Subcutaneous abdominal adipose tissue (tissue), 5 donors: Measurements from ENCODE around the gene BAIAP3.

Experiments
- H3K27ac ChIP-seq: one replicate; pipeline ENCODE4 v1.7.0; 2013; ENCODE audit warnings: low read depth, mild to moderate bottlenecking, inconsistent platforms, low read length, moderate library complexity
- H3K27me3 ChIP-seq, 5 donors: one replicate each; pipeline ENCODE4 v1.7.0; 2013; ENCODE audit warnings: low read length in 5 of 5, inconsistent platforms in 1 of 5; ENCODE audit not compliant: control insufficient read depth in 5 of 5, insufficient read depth in 4 of 5
- H3K36me3 ChIP-seq, 5 donors: one replicate each; pipeline ENCODE4 v1.7.0; 2013; ENCODE audit warnings: low read length in 5 of 5; ENCODE audit not compliant: control insufficient read depth in 5 of 5, insufficient read depth in 5 of 5
- H3K4me1 ChIP-seq, 5 donors: one replicate each; pipeline ENCODE4 v1.7.0; 2013; ENCODE audit warnings: low read length in 5 of 5, mild to moderate bottlenecking in 3 of 5, moderate library complexity in 1 of 5; ENCODE audit not compliant: control insufficient read depth in 5 of 5, insufficient read depth in 5 of 5
- H3K4me3 ChIP-seq, 5 donors: one replicate each; pipeline ENCODE4 v1.7.0; 2013; ENCODE audit warnings: low read length in 5 of 5, low read depth in 1 of 5
- H3K9ac ChIP-seq, 5 donors: one replicate each; pipeline ENCODE4 v1.7.0; 2013; ENCODE audit warnings: low read length in 5 of 5, mild to moderate bottlenecking in 4 of 5, moderate library complexity in 3 of 5
- H3K9me3 ChIP-seq, 5 donors: one replicate each; pipeline ENCODE4 v1.7.0; 2013; ENCODE audit warnings: low read length in 5 of 5; ENCODE audit not compliant: control insufficient read depth in 5 of 5
- donor health status: healthy.
- donor health status: healthy.
- donor health status: healthy.
- donor health status: healthy.
- donor health status: healthy.

Gene BAIAP3

DNA sequence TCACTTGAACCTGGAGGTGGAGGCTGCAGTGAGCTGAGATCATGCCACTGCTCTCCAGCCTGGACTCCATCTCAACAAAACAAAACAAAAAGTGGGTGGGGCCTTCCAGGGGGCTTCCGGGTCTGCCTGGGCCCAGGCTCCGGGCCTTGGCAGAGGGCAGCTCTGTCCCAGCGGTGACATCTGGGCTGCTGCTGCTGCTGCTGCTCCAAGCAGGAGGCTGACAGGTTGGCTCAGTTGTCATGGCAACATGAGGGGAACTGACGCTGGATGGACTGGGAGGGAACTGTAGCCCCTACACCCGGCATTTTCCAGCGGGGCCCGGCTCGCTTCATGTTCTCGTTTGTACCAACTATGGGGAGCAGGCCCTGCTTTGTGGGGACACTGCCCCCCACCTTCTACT lies 4.0 kb downstream of the BAIAP3 start:
- Histone ChIP-seq H3K4me1 (peaks cover 0 to 24% (median 18%) of the 10 kb centered on the region in 5 donors), H3K27me3 (peaks cover 18 to 53% (median 39%) of the 10 kb centered on the region in 5 donors), H3K9ac (no peak overlapping the region), H3K36me3 (peaks cover 0 to 16% (median 3%) of the 10 kb centered on the region in 5 donors), H3K9me3 (no peaks in the 10 kb centered on the region), H3K27ac (no peak overlapping the region), H3K4me3 (no peak overlapping the region)

DNA sequence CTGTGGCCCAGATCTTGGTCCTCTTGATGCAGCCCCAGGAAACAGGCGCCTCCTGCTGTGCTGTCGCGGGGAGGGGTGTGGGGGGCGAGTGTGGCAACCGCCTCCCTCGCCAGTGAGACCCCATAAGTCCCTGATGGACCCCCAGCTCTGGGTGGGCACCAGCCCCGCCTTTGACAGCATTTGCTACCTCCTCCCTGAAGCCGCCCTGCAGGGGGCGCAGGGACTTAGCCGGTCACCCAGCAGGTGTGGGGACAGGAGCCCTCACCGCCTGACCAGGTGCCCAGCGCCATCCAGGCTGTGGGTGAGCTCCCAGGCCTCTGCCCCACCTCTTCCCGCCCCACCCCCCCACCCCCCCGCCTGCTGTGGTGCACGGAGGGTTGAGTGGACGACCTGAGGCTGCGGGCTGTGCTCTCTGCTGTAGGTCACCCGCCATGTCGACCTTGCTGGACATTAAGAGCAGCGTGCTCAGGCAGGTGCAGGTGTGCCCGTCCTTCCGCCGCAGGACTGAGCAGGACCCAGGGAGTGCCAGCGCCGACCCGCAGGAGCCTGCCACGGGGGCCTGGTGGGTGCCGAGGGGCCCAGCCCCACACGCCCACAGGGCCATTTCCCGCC lies 4.8 kb downstream of the BAIAP3 start:
- Histone ChIP-seq H3K36me3 (peaks cover 0 to 16% (median 3%) of the 10 kb centered on the region in 5 donors), H3K4me3 (no peak overlapping the region), H3K27me3 (peaks cover 17 to 48% (median 32%) of the 10 kb centered on the region in 5 donors), H3K27ac (no peak overlapping the region), H3K9me3 (no peaks in the 10 kb centered on the region), H3K4me1 (peaks cover 0 to 24% (median 13%) of the 10 kb centered on the region in 5 donors), H3K9ac (no peak overlapping the region)

DNA sequence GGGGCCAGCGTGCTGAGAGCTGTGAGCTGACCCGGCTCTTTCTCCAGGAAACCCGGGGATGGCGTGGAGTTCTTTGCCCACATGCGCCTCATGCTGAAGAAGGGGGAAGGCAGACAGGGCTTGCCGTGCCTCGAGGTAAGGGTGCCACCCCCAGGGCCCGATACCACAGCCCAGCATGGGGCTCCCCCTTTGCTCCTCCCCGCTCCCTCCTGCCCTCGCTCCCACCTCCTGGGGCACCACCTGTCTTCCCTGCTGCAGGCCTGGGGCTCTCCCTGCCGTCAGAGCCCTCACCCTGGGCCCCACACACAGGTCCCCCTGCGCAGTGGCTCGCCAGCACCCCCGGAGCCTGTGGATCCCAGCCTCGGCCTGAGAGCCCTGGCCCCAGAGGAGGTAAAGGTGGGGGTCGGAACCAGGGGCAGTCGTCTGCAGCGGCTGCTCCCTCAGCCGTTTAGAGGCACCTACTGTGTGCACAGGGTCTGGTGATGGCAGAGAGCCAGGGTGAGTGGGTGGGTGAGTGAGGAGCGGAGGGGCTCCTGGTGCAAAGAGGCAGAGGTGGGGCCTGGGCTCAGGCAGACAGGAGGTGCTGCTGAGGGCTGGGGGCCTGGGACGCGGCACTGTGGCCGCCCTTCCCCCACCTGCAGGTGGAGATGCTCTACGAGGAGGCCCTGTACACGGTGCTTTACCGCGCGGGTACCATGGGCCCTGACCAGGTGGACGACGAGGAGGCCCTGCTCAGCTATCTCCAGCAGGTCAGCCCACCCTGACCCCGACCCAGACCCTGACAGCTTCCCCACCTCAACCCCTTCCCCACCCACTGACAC lies 5.6 kb downstream of the BAIAP3 start:
- Histone ChIP-seq H3K9ac (no peak overlapping the region), H3K27ac (no peak overlapping the region), H3K9me3 (no peaks in the 10 kb centered on the region), H3K27me3 (peaks cover 17 to 45% (median 31%) of the 10 kb centered on the region in 5 donors), H3K4me3 (no peak overlapping the region), H3K4me1 (peaks cover 0 to 22% (median 13%) of the 10 kb centered on the region in 5 donors), H3K36me3 (peaks cover 0 to 16% (median 3%) of the 10 kb centered on the region in 5 donors)

DNA sequence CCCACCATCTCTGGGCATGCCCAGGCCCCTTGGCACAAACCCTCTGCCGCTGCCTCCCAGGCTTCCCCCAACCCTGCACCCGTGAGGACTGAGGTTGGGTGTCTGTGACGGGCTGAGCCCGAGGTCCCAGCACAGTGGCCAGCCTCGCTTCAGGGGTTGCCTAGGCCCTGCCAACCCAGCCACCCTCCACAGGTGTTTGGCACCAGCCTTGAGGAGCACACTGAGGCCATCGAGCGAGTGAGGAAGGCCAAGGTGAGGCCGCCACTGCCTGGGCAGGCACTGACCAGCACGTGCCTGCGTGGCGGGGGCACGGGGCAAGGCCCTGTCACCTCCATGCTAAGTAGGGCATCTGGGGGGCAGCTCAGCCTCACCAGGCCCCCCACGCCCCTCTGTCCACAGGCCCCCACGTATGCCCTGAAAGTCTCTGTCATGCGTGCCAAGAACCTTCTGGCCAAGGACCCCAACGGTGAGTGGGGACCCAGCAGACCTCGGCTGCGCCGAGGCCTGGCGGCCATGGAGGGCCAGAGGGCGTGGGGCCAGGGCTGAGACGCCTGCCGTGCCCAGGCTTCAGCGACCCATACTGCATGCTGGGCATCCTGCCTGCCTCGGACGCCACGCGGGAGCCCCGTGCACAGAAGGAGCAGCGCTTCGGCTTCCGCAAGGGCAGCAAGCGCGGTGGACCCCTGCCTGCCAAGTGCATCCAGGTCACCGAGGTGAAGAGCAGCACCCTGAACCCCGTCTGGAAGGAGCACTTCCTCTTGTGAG lies 7.5 kb downstream of the BAIAP3 start:
- H3K36me3 ChIP-seq: peaks cover 0 to 16% (median 6%) of the 10 kb centered on the region in 5 donors
- no peak overlapping the region for H3K4me3 ChIP-seq
- no peak overlapping the region for H3K9ac ChIP-seq
- H3K27ac ChIP-seq: no peak overlapping the region
- H3K4me1 ChIP-seq: peaks cover 0 to 16% (median 5%) of the 10 kb centered on the region in 5 donors
- no peaks in the 10 kb centered on the region for H3K9me3 ChIP-seq
- peaks cover 4 to 28% (median 15%) of the 10 kb centered on the region in 5 donors for H3K27me3 ChIP-seq

DNA sequence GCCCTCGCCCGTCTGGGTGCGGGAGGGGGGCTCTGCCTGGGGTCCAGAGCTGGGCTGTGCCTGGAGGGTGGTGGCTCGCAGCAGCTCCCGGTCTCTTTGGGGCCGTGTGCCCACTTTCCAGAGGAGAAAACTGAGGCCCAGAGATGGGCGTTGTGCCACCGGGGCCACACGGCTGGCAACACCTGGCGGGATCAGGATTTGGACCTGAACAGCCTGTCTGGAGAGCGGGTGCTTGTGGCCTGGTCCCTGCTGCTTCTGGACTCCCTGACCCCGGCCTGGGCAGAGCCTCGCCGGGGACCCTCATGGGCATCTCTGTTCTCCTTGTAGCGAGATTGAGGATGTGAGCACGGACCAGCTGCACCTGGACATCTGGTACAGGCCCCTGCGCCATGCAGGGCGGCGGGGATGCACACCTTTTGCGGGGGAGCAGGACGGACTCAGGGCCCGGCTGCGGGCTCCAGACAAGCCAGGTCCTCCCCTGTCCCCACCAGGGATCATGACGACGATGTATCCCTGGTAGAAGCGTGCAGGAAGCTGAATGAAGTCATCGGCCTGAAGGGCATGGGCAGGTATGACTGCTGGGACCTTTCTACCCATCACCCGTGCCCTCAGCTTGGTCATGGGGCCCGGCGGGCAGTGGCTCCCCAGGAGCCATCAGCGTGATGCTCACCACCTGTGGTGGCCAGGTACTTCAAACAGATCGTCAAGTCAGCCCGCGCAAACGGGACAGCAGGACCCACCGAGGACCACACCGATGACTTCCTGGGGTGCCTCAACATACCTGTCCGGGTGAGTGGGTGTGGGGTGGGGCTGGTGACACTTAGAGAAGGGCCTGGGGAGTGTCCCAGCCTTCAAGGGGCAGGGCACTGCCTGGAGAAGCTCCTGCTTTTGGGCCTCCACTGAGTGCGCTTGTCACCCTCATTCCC lies 8.3 kb downstream of the BAIAP3 start:
- H3K36me3 ChIP-seq: peaks cover 0 to 16% (median 6%) of the 10 kb centered on the region in 5 donors
- H3K9ac ChIP-seq: no peak overlapping the region
- H3K27me3 ChIP-seq: peaks cover 4 to 25% (median 13%) of the 10 kb centered on the region in 5 donors
- no peak overlapping the region for H3K27ac ChIP-seq
- H3K4me1 ChIP-seq: peaks cover 0 to 16% (median 5%) of the 10 kb centered on the region in 5 donors
- H3K9me3 ChIP-seq: no peaks in the 10 kb centered on the region
- H3K4me3 ChIP-seq: no peak overlapping the region

DNA sequence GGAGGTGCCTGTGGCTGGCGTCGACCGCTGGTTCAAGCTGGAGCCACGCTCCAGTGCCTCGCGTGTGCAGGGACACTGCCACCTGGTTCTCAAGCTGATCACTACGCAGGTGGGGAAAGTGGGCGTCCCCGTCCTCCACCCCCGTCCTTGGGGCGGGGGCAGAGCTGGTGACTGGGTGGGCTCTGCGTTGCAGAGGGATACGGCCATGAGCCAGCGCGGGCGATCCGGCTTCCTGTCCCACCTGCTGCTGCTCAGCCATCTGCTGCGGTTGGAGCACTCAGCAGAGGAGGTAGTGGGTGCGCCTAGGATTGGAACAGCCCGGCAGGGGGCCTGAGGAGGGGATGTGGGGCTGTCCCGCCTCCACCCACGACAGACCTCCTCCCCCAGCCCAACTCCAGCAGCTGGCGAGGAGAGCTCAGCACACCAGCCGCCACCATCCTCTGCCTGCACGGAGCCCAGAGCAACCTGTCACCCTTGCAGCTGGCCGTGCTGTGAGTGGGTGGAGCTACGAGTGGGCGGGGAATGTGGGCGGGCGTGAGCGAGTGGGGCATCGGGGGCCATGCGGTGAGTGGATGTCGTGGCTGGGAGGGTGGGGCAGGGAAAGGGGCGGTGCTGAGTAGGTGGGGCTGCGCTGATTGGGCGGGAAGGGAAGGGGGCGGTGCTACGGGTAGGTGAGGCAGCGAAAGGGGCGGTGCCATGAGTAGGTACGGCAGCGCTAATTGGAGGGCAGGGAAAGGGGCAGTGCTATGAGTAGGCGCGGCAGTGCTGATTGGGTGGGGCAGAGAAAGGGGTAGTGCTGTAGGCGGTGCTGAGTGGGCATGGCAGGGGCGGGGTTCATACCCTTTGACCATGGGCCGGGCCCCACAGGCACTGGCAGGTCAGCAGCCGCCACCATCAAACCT lies 9.3 kb downstream of the BAIAP3 start:
- Histone ChIP-seq H3K27me3 (peaks cover under 1 to 17% (median 13%) of the 10 kb centered on the region in 5 donors), H3K4me1 (peaks cover 0 to 16% (median 5%) of the 10 kb centered on the region in 5 donors), H3K4me3 (peak overlapping the region in 1 of 5 donors; percentile 18), H3K9me3 (no peaks in the 10 kb centered on the region), H3K9ac (no peak overlapping the region), H3K36me3 (peaks cover 0 to 21% (median 6%) of the 10 kb centered on the region in 5 donors), H3K27ac (no peak overlapping the region)

DNA sequence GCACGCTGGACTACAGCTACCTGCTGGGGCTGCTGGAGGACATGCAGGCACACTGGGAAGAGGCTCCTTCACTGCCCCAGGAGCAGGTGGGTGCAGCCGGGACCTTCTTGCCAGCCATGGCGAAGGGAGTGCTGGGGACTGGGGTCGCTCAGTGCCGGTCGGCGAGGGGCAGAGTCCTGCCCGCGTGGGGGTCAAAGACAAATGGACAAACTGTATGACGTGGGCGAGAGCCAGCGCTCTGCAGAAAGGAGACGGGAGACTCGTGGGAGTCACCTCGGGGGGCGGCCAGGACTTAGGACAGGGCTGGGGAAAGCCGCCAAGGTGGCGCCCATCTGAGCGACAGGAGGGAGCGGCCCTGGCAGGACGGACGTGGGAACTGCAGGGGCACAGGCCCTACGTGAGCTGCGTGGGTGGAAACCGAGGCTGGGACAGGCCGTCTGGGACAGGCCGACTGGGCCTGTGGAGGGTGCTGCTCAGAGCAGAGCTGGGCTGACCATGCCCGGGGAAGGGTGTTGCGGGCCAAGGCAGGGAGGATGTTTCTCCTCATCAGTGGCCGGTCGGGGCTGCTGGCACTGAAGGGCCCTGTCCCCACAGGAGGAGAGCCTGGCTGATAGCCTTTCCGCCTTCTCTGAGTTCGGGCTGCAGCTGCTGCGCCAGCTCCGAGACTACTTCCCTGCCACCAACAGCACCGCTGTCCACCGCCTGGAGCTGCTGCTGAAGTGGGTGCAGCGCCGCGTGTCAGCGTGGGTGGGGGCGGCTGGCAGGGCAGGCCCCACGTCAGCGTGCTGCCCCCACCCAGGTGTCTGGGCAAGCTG lies 10.2 kb downstream of the BAIAP3 start:
- Histone ChIP-seq H3K27ac (no peak overlapping the region), H3K9ac (peak overlapping the region in 1 of 5 donors; percentile 7), H3K4me1 (peaks cover 0 to 16% (median 5%) of the 10 kb centered on the region in 5 donors), H3K27me3 (peaks cover 0 to 13% (median 12%) of the 10 kb centered on the region in 5 donors), H3K9me3 (no peaks in the 10 kb centered on the region), H3K36me3 (peaks cover 0 to 30% (median 14%) of the 10 kb centered on the region in 5 donors), H3K4me3 (no peak overlapping the region)

DNA sequence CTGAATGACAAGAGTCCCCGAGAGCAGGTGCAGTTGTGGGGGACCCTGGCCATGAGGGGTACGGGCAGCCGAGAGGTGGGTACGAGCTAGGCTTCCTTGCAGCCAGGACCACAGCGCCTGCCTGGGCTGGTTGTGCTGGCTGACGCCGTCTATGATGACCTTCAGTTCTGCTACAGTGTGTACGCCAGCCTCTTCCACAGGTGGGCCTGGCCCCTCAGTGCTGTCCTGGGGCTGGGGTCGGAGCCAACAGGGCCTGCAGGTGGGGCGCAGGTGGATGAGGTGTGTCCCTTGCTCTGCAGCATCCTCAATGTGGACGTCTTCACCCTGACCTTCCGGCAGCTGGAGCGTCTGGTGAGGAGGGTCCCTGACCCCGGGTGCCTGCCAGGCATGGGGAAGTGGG lies 11.1 kb downstream of the BAIAP3 start:
- H3K36me3 ChIP-seq: peaks cover 0 to 38% (median 23%) of the 10 kb centered on the region in 5 donors
- H3K27ac ChIP-seq: no peak overlapping the region
- H3K4me3 ChIP-seq: no peak overlapping the region

More for the DNA sequence above, 11.1 kb downstream of the BAIAP3 start:
- peaks cover 0 to 13% (median 8%) of the 10 kb centered on the region in 5 donors for H3K27me3 ChIP-seq
- H3K9ac ChIP-seq: no peak overlapping the region
- peaks cover 0 to 16% (median 5%) of the 10 kb centered on the region in 5 donors for H3K4me1 ChIP-seq
- no peaks in the 10 kb centered on the region for H3K9me3 ChIP-seq
